NCI-H2081 (cell line): ENCODE results near the gene LRRFIP2.

Experiments
- DNase-seq, 2 experiments: peaks; one replicate each; lab custom pipeline; 2025; lab: John Stamatoyannopoulos, UW

LRRFIP2 gene

DNA sequence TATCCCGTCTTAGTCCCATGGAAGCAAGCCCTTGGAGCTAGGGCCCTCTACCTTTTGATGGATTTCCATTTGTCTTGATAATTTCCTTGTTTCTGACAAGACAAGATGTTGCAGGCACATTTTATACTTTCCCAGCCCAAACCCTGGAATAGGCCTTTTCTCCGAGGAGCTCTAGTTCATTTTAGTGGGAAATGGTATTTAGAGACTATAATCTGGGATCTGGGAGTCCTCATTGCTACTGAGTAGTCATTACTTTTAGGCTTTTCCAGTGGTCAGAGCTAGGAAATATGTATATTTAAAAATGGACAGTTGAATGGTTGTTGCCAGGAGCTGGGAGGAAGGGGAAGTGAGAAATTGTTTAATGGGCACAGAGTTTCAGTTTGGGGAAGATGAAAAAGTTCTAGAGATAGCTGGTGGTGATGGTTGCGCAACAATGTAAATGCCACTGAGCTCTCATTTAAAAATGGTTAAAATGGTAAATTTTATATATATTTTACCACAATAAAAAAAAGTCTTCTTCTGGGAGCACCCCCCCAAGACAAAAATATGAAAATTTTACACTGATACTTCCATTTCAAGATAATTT is 149.5 kb downstream of the LRRFIP2 start:
- no peak for DNase-seq

DNA sequence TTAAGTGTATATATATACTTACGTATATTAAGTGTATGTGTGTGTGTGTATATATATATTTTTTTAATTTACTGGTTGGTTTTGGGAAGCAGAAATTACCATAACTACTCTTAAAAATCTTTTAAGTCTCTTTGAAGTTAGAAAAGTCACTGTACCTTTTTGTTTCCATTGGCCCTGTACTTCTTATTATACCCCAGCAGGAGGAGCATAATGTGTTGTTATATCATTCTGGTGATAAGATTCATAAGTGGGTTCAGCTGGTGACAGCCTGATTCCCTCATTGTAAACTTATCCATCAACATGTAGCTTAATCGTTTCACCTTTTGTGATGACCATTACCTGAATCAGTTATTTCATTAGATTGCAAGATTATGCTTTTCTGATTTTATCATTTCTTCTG is 150.3 kb downstream of the LRRFIP2 start:
- DNase-seq, result no peak

DNA sequence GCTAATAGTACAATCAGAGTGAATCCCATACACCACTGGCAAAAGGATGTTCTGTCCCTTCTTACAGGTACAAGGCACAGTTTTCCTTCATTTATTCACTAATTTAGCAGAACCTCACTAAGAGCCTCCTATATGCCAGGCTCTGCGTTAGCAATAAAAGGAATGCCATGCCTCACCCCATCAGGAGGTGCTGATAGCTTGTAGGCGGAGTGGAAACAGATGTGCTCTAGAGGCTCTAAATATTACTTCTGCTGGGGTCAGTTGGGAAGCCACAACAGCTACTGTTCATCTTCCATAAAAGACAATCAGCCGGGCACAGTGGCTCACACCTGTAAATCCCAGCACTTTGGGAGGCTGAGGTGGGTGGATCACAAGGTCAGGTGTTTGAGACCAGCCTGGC is 156.7 kb downstream of the LRRFIP2 start:
- DNase-seq, result no peak

GRCh38 chr3:37016903-37017302 is 157.5 kb downstream of the LRRFIP2 start:
- DNase-seq, result no peak

- no peak for DNase-seq
These were observed 158.7 kb downstream of the LRRFIP2 start for GRCh38 chr3:37015642-37016041.

DNA sequence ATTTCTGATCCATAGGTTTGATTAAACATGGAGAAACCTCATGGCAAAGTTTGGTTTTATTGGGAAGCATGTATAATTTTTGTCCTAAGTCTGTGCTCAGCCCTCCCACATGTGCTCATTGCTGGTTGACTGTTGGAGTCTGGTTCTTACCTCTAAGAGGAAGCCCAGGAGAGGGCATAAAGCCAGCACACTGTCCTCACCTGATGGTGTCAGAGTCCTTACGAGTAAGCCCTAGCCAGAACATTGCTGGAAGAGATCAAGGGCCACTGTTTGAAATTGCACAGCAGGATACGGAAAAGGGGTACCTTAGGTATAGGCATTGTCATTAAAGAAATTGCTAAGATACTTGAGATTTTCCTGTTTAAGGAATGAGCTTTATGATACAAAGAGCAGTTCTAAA is 159.8 kb downstream of the LRRFIP2 start:
- no peak for DNase-seq
